Body of pancreas (tissue), 4 donors: ENCODE measurements around the gene SYNPR.

Experiments used
- POLR2A ChIP-seq, 3 donors: fragments of 450-650 bp; IDR thresholded peaks; one replicate each; pipeline ENCODE4 v1.6.1; 2016; ENCODE audit warnings: antibody characterized with exemption in 3 of 3, mild to moderate bottlenecking in 2 of 3
- TF ChIP-seq, protein P1 (sequence below), 7 experiments: fragments of 450-650 bp in 4 of 7; fragments of 200-600 bp in 3 of 7; sonication (generic) in 3 of 7; IDR thresholded peaks; one replicate each; pipeline ENCODE4 v1.5.1; 2016 to 2019; ENCODE audit warnings: antibody characterized with exemption in 7 of 7

- TF ChIP-seq POLR2A (IDR thresholded peaks at IDR 0.05): no peak
- TF ChIP-seq, protein P1, sequence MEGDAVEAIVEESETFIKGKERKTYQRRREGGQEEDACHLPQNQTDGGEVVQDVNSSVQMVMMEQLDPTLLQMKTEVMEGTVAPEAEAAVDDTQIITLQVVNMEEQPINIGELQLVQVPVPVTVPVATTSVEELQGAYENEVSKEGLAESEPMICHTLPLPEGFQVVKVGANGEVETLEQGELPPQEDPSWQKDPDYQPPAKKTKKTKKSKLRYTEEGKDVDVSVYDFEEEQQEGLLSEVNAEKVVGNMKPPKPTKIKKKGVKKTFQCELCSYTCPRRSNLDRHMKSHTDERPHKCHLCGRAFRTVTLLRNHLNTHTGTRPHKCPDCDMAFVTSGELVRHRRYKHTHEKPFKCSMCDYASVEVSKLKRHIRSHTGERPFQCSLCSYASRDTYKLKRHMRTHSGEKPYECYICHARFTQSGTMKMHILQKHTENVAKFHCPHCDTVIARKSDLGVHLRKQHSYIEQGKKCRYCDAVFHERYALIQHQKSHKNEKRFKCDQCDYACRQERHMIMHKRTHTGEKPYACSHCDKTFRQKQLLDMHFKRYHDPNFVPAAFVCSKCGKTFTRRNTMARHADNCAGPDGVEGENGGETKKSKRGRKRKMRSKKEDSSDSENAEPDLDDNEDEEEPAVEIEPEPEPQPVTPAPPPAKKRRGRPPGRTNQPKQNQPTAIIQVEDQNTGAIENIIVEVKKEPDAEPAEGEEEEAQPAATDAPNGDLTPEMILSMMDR (IDR thresholded peaks at IDR 0.05): no peak
These were observed 9.5 kb downstream of the SYNPR start for GRCh38 chr3:63287610-63288009.
